K562 (cell line): ENCODE results near the gene ARID3A. TPM values are rescaled to one million over a fixed set of nuclear protein-coding genes. Genes with fewer than 3 reads are reported as not detected.

Source experiments
- ETV1 ChIP-seq: fragments of 450-650 bp; conservative IDR thresholded peaks from 2 replicates; pipeline ENCODE4 v1.6.1; 2016; ENCODE audit warnings: missing genetic modification characterization, control low read depth, low read depth, missing compliant biosample characterization
- FOXJ2 ChIP-seq: fragments of 200-800 bp; sonication (Bioruptor generic); IDR thresholded peaks from 2 replicates; pipeline ENCODE4 v1.6.1; 2016; ENCODE audit warnings: missing genetic modification characterization, missing compliant biosample characterization
- FOXP1 ChIP-seq: sonication (generic); formaldehyde crosslinking; IDR thresholded peaks from 2 replicates; pipeline ENCODE4 v1.8.0; 2022; ENCODE audit warnings: mild to moderate bottlenecking, missing genetic modification reagents
- GABPB1 ChIP-seq: sonication (generic); formaldehyde crosslinking; IDR thresholded peaks from 2 replicates; pipeline ENCODE4 v1.8.0; 2022; ENCODE audit warnings: mild to moderate bottlenecking, missing genetic modification reagents
- HNRNPH1 ChIP-seq: fragments of 200-400 bp; formaldehyde crosslinking; optimal IDR thresholded peaks from 2 replicates; pipeline ENCODE3; 2017; ENCODE audit warnings: low read depth, mild to moderate bottlenecking, low read length, moderate library complexity
- KLF1 ChIP-seq: fragments of 450-650 bp; IDR thresholded peaks from 2 replicates; pipeline ENCODE4 v1.6.1; 2016; ENCODE audit warnings: missing genetic modification characterization, missing compliant biosample characterization
- LCOR ChIP-seq: sonication (generic); formaldehyde crosslinking; IDR thresholded peaks from 2 replicates; pipeline ENCODE4 v1.8.0; 2022; ENCODE audit warnings: mild to moderate bottlenecking, missing genetic modification reagents
- MCM5 ChIP-seq: fragments of 450-650 bp; IDR thresholded peaks from 2 replicates; pipeline ENCODE4 v1.6.1; 2016; ENCODE audit warnings: low read depth
- MYC ChIP-seq, 2 experiments: fragments of 250-450 bp in 1 of 2; sonication (Bioruptor Pico) in 1 of 2; IDR thresholded peaks; 2 replicates each; pipeline versions ENCODE4 v1.5.1 to v1.6.1; 2012 to 2021; ENCODE audit warnings: low read depth in 2 of 2, borderline replicate concordance in 1 of 2, improper control_type of control experiment in 1 of 2, low read length in 1 of 2, mild to moderate bottlenecking in 1 of 2, moderate library complexity in 1 of 2
- PHB2 ChIP-seq: fragments of 450-650 bp; IDR thresholded peaks from 2 replicates; pipeline ENCODE4 v1.6.1; 2017; ENCODE audit warnings: low read depth
- RBM34 ChIP-seq: fragments of 200-400 bp; formaldehyde crosslinking; IDR thresholded peaks from 2 replicates; pipeline ENCODE4 v1.6.1; 2018; ENCODE audit warnings: low read length, borderline replicate concordance; ENCODE audit not compliant: insufficient read depth
- SREBF1 ChIP-seq: fragments of 150-350 bp; IDR thresholded peaks from 2 replicates; pipeline ENCODE4 v1.6.1; 2014; ENCODE audit warnings: antibody characterized with exemption, low read depth, low read length, borderline replicate concordance
- XRCC3 ChIP-seq: fragments of 450-650 bp; IDR thresholded peaks from 2 replicates; pipeline ENCODE4 v1.6.1; 2017; ENCODE audit warnings: mild to moderate bottlenecking, moderate library complexity
- ZNF217 ChIP-seq: sonication (generic); formaldehyde crosslinking; IDR thresholded peaks from 2 replicates; pipeline ENCODE4 v1.8.0; 2022; ENCODE audit warnings: mild to moderate bottlenecking, missing genetic modification reagents
- polyA plus RNA-seq, 8 experiments: library from polyadenylated mRNA; depleted of rRNA in 4 of 8; stranded (reverse) in 5 of 8; unstranded in 3 of 8; fragments of >200 nt; fragmentation: Nextera tagmentation in 2 of 8; fragmentation: Illumina TruSeq in 1 of 8; extraction: Ambion mirVana in 2 of 8; extraction: Trizol in 1 of 8; gene quantifications; 2 replicates each; pipeline versions ENCODE4 v1.2.1 to v1.2.3, GENCODE V29; 2011 to 2014; ENCODE audit warnings: inconsistent platforms in 1 of 8, missing spikeins in 1 of 8
- total RNA-seq, 7 experiments: library from RNA; depleted of rRNA in 6 of 7; stranded (reverse); fragments of >200 nt in 6 of 7; fragmentation: Illumina TruSeq in 2 of 7; extraction: Trizol in 2 of 7; gene quantifications; 2 replicates each; pipeline versions ENCODE4 v1.2.1 to v1.2.3, GENCODE V29; 2011 to 2021; ENCODE audit warnings: low replicate concordance in 1 of 7
- TF ChIP-seq, protein P1 (sequence below): sonication (generic); formaldehyde crosslinking; IDR thresholded peaks from 2 replicates; pipeline ENCODE4 v1.8.0; 2023; ENCODE audit warnings: missing genetic modification reagents, mild to moderate bottlenecking, borderline replicate concordance
- TF ChIP-seq, protein P2 (sequence below): fragments of 200-800 bp; sonication (Bioruptor generic); IDR thresholded peaks from 2 replicates; pipeline ENCODE4 v1.6.1; 2017; ENCODE audit warnings: missing genetic modification characterization, missing compliant biosample characterization
- TF ChIP-seq, protein P3 (sequence below), 3 experiments: IDR thresholded peaks in 2 of 3; conservative IDR thresholded peaks in 1 of 3; 2 replicates each; pipeline ENCODE4 v1.5.1; 2011 to 2012; ENCODE audit warnings: low read length in 3 of 3, mild to moderate bottlenecking in 3 of 3, control low read depth in 2 of 3, improper control_type of control experiment in 1 of 3, inconsistent platforms in 1 of 3, low read depth in 1 of 3, mixed read lengths in 1 of 3, moderate library complexity in 1 of 3; ENCODE audit not compliant: insufficient read depth in 2 of 3

ARID3A gene
- total and polyA plus RNA-seq, 9 of the 15 experiments (the other 6 are each of a cell fraction or from before 2014, with no cell fraction given) = 1.4 to 118 (median 31.2) TPM

DNA sequence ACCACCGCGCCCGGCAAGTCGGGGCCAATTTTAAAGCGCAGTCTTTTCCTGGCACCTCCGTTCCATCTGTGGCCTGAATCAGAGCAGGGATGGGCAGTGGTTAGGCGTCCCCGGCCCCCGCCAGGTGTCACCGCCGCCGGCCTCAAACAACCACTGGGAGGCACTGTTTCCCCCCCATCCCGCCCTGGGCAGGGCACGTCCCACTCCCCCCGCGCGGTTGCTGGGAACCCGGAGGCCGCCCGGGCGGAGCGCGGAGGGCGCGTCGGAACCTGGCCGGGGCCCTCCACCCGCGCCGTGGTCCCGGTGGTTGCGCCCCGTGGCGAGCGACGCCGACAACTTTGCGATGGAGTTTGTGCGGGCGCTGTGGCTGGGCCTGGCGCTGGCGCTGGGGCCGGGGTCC, 74.3 kb downstream of the ARID3A start, which contains the start of gene GRIN3B (continued):
- TF ChIP-seq, protein P1, sequence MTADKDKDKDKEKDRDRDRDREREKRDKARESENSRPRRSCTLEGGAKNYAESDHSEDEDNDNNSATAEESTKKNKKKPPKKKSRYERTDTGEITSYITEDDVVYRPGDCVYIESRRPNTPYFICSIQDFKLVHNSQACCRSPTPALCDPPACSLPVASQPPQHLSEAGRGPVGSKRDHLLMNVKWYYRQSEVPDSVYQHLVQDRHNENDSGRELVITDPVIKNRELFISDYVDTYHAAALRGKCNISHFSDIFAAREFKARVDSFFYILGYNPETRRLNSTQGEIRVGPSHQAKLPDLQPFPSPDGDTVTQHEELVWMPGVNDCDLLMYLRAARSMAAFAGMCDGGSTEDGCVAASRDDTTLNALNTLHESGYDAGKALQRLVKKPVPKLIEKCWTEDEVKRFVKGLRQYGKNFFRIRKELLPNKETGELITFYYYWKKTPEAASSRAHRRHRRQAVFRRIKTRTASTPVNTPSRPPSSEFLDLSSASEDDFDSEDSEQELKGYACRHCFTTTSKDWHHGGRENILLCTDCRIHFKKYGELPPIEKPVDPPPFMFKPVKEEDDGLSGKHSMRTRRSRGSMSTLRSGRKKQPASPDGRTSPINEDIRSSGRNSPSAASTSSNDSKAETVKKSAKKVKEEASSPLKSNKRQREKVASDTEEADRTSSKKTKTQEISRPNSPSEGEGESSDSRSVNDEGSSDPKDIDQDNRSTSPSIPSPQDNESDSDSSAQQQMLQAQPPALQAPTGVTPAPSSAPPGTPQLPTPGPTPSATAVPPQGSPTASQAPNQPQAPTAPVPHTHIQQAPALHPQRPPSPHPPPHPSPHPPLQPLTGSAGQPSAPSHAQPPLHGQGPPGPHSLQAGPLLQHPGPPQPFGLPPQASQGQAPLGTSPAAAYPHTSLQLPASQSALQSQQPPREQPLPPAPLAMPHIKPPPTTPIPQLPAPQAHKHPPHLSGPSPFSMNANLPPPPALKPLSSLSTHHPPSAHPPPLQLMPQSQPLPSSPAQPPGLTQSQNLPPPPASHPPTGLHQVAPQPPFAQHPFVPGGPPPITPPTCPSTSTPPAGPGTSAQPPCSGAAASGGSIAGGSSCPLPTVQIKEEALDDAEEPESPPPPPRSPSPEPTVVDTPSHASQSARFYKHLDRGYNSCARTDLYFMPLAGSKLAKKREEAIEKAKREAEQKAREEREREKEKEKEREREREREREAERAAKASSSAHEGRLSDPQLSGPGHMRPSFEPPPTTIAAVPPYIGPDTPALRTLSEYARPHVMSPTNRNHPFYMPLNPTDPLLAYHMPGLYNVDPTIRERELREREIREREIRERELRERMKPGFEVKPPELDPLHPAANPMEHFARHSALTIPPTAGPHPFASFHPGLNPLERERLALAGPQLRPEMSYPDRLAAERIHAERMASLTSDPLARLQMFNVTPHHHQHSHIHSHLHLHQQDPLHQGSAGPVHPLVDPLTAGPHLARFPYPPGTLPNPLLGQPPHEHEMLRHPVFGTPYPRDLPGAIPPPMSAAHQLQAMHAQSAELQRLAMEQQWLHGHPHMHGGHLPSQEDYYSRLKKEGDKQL = no peak
- TF ChIP-seq XRCC3 (no peak), MCM5 (no peak), ZNF217 (CRISPR knock-in tag) (no peak), KLF1 (tag) (no peak), ETV1 (no peak), FOXP1 (no peak), HNRNPH1 (no peak), SREBF1 (no peak), FOXJ2 (tag) (no peak), LCOR (CRISPR knock-in tag) (no peak), GABPB1 (no peak), RBM34 (no peak), MYC (IDR thresholded peaks at IDR 0.05; ENCODE audit: low read depth, low read length) (0 out of 2 replicates have a peak, but pooled peaks have one; percentile 19), MYC (CRISPR knock-in tag; IDR thresholded peaks at IDR 0.05; ENCODE audit: borderline replicate concordance, low read depth) (no peak), PHB2 (no peak)
- TF ChIP-seq, protein P2, sequence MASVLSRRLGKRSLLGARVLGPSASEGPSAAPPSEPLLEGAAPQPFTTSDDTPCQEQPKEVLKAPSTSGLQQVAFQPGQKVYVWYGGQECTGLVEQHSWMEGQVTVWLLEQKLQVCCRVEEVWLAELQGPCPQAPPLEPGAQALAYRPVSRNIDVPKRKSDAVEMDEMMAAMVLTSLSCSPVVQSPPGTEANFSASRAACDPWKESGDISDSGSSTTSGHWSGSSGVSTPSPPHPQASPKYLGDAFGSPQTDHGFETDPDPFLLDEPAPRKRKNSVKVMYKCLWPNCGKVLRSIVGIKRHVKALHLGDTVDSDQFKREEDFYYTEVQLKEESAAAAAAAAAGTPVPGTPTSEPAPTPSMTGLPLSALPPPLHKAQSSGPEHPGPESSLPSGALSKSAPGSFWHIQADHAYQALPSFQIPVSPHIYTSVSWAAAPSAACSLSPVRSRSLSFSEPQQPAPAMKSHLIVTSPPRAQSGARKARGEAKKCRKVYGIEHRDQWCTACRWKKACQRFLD (CRISPR knock-in tag) = no peak
- TF ChIP-seq, protein P3, sequence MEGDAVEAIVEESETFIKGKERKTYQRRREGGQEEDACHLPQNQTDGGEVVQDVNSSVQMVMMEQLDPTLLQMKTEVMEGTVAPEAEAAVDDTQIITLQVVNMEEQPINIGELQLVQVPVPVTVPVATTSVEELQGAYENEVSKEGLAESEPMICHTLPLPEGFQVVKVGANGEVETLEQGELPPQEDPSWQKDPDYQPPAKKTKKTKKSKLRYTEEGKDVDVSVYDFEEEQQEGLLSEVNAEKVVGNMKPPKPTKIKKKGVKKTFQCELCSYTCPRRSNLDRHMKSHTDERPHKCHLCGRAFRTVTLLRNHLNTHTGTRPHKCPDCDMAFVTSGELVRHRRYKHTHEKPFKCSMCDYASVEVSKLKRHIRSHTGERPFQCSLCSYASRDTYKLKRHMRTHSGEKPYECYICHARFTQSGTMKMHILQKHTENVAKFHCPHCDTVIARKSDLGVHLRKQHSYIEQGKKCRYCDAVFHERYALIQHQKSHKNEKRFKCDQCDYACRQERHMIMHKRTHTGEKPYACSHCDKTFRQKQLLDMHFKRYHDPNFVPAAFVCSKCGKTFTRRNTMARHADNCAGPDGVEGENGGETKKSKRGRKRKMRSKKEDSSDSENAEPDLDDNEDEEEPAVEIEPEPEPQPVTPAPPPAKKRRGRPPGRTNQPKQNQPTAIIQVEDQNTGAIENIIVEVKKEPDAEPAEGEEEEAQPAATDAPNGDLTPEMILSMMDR (IDR thresholded peaks at IDR 0.05 in 2 of 3, conservative IDR thresholded peaks at IDR 0.05 in 1 of 3; ENCODE audit: insufficient read depth in 2 of 3, low read depth in 1 of 3, low read length in 3 of 3) = peak; percentile 67 to 94 (median 81)
